HG02840 (cell line): Measurements from ENCODE around the gene OTUD5.

Source experiments
- ATAC-seq: cut with Tn5 transposase; IDR thresholded peaks from one replicate; pipeline ENCODE4 v1.9.1; 2021; ENCODE audit warnings: mild to moderate bottlenecking, moderate library complexity, moderate number of reproducible peaks; ENCODE audit not compliant: unreplicated experiment, low FRiP score

Gene OTUD5

DNA sequence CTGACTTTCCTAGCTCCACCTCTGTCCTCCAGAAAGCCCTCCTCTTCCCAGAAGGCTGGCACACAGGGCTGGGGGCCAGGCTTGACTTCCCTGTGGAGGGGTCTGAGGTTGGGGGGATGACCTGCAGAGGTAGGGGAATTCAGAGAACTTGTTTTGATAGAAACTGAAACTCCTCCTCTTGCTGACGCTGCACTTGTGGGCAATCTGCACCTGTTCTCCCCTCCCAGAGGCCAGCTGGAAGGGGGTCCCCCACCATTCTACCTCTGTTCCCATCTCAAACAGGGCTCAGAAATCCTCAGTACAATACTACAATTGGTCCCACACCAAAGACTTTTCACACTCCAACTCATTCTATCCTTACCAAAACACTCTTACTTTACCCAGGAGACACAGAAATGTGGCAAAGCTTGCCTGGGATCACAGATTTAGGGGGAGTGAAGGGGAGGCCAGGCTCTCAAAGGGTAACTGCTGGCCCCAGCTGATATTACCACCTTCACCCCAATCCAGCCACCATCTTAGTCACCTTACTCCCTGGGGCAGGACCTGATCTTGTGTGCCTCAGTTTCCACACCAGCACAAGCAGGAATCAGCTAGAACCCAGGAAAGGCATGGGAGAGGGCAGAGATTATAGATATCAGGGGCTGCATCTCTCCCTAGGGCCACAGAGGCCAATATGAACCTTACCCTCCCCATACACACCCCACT is 18.5 kb downstream of the OTUD5 start:
- ATAC-seq: peak; percentile 45

DNA sequence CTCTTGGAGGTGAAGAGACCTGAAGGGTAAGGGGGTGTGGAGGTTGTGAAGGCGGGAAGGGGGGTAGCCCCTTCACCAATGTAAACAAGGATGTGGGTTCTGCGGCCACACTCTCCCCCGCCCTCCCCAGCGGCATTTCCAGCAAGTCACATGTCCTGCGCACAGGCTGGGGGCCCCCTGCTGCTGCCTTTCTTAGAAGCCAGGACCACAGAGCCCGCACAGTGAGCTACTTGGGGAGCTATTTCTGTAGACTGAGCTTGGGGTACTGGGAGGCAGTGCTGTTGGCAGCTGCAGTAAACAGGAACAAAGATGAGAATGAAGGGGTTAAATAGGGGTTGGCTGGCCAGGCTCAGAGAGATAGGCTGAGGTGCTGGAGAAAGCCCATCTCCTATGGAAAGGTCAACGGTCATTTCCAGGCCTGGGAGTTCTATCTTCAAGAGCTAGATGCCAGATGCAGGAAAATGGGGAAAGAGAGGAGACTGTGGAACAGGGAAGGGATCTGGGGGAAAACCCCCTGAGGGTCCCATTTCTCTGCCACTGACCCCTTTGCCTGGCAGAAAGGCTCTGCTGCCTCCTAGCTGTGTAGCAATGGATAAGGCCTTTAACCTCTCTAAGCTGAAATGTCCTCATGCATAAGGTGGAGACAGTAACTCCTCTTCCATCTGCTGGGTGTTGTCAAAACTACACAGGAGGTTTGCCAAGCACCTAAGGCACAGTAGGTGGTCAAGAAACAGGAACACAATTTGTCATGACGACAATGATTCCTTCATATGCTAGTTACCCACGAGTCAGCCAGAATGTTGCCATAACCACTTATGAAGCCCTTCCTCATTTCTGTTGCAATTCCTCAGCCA is 20.1 kb downstream of the OTUD5 start:
- peak; percentile 68 for ATAC-seq

DNA sequence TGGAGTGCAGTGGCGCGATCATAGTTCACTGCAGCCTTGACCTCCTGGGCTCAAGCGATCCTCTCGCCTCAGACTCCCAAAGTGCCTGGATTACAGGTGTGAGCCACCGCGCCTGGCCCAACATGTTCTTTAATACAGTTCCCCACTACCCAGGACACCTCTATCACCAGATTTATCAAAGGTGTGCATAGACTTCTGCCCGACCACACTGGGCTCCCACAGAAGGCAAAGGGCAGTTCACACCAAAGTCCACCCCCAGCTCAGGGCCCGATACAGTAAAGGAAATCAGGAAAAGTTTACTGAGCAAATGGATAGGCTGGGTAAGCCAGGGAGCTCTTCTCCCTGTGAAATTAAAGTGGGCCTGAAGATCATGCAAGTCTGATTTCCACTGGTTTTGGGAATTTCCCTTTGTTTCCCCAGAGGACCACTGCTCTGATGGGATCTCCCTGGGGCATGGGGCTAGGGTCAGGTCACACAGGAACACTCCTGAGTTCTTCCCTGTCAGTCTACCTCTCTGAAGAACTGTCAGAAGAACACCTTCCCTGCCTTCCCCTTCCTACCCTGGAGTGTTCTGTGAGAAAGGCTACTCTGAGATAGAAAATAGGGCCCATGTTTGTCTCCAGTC is 20.9 kb downstream of the OTUD5 start:
- ATAC-seq: peak; percentile 10

DNA sequence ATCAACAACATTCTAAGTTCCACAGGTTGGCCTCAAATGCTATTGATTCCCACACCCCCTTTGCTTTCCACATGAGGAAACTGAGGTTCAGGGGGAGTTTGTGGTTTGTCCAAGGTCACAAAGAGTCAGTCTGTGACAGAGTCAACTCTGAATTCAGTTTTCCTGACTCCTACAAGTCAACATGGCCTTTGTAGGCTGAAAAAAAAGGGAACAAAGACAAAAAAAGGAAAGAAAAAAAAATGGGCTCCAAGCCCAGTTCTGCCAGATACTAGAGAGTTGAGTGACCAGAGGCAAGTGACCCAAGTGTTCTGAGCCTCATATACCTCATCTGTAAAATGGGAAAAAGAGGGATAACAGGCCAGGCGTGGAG is 22.1 kb downstream of the OTUD5 start:
- ATAC-seq: no peak

DNA sequence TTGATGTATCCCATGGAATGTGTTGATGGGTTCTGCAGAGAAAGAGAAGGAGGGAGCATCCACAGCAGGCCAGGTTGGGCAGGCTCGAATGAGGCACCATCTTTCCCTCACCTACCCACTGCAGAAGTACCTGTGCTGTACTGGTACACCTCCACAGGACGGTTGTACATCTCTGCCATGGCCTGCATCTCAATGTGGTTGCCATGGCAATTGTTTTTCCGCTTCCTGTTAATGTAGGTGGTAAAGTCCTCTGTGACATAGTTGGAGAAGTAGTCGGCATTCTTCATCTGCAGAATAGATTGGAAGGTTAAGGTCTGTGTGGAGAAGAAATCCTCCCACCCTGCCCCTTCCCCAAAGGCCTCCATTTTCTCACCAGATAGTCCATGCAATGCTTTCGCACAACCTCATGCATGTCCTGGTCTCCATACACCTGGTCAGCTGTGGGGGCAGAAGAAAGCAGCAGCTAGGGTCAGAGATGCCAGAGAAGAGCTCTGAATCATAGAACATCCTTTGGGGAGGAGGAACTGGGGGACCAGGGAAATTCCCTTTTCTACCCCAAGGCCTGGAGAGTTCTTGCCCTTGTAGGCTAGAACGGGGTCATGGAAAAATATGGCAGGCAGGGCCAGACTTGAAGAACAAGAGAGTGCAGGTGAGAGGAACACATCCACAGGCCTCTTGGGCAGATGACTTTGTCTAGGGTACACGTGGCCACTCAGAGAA is 22.7 kb downstream of the OTUD5 start:
- no peak for ATAC-seq

DNA sequence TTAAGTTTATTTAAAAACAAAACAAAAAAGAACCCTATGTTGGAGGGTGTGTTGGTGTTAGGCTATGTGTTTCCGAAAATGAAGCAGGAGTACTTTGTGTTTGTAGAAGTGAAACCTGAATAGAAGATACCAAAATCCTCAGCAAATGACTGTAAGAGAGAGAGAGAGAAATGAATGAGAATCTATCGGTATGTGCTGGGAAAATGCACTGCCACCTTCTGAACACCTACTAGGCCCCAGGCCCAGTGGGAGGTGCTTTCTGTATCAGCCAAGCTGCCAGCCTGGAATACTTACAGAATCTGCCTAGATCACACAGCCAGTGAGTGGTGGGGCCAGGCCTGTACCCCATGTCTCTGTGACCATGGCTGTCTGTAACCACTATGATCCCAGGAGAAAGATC is 23.6 kb downstream of the OTUD5 start:
- no peak for ATAC-seq

DNA sequence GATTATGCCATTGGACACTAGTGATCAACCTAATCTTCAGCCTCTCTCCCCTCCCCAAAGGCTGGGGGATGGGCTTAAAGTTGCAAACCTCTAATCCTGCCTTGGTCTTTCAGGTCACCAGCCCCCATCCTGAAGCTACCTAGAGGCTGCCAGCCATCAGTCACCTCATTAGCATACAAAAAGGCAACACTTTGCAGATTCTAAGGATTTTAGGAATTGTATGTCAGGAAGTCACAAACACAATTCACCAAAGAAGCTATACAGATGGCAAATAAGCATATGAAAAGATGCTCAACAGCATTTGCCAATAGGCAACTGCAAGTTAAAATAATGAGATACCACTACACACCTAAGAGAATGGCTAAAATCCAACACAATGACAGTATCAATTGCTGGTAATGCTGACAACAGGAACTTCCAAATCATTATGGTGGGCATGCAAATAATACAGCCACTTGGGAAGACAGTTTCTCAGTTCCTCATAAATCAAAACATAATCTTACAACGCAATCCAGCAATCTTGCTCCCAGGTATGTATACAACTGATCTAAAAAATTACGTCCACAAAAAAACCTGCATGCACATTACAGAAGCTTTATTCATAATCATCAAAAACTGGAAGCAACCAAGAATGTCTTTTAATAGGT is 29.5 kb downstream of the OTUD5 start:
- ATAC-seq: no peak

DNA sequence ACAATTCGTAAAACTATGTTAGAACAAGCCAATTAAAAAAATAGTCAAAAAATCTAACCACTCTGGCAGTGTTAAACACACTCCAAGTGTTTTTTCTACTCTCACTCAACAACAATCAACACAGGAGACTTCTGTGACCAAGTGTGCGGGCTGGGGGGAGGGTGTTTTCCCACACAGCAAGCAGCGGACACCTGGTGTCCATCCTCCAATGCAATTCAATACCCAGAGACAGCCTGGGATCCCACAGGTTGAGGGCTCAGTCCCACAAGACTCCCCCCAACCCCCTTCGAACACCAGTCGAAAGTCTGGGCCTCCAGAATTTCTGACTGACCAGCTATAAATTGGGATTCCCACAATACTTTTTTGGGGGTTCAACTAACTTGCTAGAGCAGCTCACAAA is 30.3 kb downstream of the OTUD5 start:
- no peak for ATAC-seq

DNA sequence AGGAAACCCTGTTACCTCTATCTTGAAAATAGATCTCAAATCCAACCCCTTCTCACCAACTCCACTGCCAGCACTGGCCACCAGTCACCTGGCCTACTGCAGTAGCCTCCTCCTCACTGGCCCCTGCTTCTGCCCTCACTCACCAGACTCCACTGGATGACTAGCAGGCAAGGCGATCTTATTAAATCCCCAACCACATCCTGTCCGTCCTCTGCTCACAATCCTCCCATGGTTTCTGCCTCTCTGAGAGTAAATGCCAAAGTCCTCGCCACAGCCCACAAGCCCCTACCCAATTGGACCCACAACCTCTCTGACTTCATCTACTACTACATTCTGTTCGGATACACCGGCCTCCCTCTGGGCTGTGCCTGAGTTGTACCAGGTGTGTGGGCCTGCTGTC is 33.1 kb downstream of the OTUD5 start:
- no peak for ATAC-seq

DNA sequence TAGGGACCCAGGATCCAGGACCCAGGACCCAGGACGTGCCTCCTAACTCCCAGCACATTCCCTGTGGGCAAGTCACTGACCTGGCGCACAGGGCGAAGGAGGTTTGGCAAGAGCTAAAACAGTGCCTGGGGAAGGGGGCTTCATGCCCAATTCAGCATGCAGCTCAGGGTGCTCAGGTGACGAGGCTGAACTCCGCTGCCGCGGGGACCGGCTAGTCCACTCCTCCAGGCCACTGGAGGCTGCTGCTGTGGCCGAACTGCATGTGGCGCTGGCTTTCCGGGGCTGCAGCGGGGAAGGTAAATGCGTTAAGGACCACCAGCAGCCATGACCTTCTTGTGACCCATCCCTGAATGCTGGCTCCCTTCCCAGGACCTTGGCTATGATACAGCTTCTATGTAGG is 33.6 kb downstream of the OTUD5 start:
- no peak for ATAC-seq

DNA sequence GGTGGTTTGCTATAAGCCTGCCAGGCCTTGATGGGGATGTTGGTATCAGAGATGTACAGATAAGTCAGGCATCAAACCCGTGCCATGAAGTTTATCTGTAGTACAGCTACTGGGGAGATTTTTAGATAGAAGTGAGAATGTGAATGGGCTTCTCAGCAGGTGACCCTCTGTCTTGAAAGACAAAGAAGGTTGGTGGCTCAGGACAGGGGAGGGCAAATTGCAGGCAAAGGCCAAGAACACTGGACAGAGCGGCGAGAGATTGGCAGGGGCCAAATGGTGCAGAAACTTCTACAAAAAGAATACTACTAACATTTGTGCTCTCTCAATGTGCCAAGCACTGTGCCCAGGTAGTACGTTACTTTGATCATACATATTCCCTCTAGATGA is 36.7 kb downstream of the OTUD5 start:
- no peak for ATAC-seq

DNA sequence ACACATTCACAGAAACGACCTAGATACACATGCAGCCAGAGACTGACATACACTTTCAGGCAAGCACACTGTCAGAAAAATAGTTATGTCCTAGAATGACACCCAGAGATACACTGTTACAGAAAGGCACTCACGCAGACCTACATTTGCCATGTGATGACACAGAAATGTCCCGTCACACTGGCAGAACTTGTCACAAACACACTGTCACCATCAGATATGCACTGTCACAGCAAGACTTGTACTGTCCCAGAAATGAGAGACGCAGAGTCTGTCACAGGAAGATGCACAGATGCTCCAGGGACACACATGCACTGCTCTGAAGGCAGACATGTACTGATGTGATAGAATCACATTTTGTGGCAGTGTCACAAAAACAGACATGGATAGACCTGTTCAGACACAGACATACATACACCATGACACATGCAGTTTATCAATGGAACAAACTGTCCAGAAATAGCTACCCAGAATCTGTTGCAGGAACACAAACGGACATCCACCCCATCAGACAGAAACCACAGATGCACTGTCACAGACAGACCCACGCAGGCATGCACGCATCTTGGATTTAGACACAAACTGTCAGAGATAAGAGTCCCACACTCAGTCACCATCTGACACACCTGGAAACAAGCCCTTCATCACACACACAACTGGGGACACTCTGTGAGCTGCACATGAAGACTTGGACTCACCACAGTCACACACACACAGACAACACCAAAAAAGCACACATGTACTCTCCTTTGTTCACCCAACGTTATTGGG is 37.3 kb downstream of the OTUD5 start:
- no peak for ATAC-seq

DNA sequence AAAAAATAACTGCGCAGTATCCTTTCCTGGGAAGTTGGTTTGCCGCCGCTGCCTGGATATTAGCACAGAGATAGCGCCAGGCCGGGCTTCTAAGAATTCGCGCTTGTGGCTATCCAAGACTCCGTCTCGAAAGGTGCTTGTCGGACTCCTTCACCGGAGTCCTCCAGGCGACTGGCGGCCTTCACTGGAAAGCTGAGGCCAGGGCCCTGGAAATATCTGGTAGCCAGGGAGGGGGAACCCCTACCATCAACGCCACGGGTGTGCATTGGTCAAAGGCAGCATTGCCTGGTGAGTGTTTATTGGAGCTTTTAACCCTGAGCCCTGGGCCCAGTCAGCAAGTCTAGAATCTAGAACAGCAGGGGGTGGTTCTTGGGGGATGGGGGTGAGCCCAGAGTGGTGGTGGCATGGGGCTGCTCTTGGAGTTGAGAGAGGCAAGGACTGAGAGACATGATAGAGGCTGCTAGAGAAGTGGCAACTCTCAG is 38.0 kb downstream of the OTUD5 start:
- peak; percentile 8 for ATAC-seq

DNA sequence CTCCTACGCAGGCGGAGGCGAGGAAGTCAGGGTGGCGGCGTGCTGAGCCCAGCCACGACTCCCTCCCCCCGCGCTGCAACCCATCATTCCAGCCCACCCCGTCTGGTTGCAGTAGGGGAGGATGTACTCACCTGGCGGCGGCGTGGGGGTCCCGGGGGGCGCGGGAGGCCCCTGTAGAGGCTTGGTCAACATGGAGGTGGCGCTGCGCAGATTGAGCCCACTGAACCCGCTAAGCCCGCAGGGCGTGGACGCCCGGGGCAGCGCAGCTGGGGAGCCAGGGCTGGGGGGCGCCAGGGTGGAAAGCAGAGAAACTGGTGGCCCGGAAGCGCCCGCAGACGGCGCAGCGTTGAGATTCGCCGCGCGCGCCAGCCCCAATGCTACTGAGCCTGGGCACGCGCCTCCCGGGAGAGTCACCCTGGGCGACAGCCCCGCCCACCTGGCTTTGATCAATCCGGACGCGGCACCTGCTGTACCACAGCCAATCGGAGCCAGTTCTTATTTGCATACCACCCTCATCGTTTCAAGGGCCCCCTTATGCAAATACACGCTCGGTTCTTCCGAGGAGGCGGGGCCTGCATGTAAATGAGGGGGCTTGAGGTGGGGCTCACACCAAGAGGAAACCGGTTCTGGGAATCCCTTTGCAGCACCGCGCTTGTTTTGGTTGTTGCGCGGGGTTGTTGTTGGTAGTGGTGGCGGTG is 38.6 kb downstream of the OTUD5 start, which contains the start of gene PIM2:
Gene PIM2 (minus strand): TSS at position 382 of the 698 bp plus-strand sequence. CDS start 190 bp downstream, at position 192.
- peak; percentile 66 for ATAC-seq

DNA sequence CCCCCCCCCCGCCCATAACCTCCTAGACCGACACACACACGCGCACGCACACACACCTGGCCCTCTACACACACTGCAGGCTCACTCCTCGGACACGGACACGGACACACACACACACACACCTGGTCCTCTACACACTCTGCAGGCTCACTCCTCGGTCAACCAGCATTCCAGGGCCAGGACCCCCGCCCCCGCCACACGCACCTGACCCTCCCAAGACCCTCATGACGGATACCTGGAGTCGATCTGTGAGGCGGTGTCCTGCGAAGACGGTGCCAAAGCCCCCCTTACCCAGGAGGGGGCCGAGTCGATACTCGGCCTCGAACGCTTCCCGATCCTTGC is 39.1 kb downstream of the OTUD5 start:
- ATAC-seq: no peak

DNA sequence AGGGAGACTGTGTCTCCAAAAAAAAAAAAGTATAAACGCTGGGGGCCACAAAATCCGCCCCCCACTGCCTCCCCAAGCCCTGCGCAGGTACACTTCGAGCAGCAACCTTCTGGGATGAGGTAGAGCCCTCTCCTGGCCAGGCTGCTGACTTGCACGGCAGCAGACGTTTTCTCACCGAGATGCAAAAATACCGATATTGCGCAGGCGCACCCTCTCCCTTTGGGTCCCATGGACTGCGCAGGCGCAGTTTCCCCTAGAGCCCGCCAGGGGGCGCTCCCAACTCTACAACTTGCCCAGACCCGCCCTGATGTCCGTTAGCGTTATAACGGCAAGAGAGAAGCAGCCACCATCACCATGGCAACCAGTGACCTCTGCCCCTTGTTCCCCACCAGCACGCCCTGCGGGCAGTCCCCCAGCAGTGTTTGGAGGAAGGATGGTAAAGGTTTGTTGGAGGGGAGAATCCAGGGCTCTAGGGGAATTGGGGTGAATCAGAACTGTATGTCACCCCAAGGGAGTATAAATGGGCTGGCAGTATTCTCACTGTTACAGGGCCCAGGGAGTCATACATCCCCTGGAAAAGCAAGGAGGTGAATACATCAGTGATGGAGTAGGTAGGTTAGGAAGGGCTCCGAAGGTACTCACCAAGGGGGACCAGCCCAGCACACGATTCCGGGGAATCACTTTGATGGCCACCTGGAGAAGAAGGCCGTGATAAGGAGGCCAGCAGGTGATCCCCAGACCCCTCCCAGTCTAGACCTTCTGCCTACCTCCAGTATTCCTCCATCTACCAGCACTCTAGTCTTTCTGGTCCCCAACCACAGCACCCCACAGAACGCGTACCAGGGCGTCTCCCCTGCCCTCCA is 40.0 kb downstream of the OTUD5 start:
- ATAC-seq: peak; percentile 34

DNA sequence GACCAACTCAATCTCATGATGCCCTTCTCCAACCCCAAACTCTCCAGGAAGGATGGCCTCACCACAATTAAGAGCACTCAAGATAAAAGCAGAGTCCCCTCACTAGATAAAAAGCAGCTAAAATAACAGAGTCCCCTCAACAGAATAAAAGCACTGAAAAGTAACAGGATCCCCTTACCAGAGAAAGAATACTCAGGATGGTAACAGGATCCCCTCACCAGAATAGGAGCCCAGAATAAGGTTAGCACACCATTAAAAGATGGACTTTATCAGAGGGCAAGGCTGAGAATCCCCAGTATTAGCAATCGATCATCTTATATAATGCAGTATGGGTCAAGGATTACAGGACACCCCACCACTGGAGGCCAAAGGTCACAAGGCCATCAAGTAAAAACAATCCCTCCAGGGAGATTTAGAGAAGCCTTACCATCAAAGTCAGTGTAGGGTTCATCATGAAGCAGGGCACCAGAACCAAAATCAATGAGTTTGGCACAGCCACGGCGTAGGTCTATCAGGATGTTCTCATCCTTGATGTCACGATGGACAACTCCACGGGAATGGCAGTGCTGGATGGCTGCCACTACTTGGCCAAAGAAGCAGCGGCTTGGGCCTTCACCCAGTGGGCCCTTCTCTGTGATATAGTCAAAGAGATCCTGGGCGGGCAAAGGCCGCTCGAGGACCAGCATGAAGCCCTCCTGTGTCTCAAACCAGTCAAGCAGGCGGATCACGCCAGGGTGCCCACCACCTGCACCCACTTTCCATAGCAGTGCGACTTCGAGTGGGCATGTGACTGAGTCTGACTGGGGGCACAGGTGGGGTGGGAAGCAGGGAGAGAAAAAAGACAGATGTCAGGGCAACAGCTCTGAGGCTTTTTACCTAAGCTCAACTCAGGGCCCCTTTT is 42.6 kb downstream of the OTUD5 start:
- ATAC-seq: no peak
